HCT116 (cell line): Measurements from ENCODE around the gene YPEL3.

Experiments used
- CBX3 ChIP-seq: IDR thresholded peaks from 2 replicates; pipeline ENCODE4 v1.6.1; 2012; ENCODE audit warnings: low read depth
- ELF1 ChIP-seq: IDR thresholded peaks from 2 replicates; pipeline ENCODE4 v1.6.1; 2012; ENCODE audit warnings: low read depth, borderline replicate concordance
- EZH2 ChIP-seq: fragments of 200-600 bp; sonication (generic); IDR thresholded peaks from 2 replicates; pipeline ENCODE4 v1.6.1; 2017; ENCODE audit warnings: antibody characterized with exemption, mixed run types
- POLR2A ChIP-seq: IDR thresholded peaks from 2 replicates; pipeline ENCODE4 v1.7.0; 2011; ENCODE audit warnings: borderline replicate concordance; ENCODE audit not compliant: insufficient read depth, insufficient read length; ENCODE audit errors: extremely low read depth
- POLR2AphosphoS5 ChIP-seq: IDR thresholded peaks from 2 replicates; pipeline ENCODE4 v1.6.1; 2011; ENCODE audit warnings: mild to moderate bottlenecking, low read depth, low read length, moderate library complexity
- RAD21 ChIP-seq: IDR thresholded peaks from 2 replicates; pipeline ENCODE4 v1.6.1; 2012; ENCODE audit warnings: low read depth, mild to moderate bottlenecking
- SIN3A ChIP-seq: IDR thresholded peaks from 2 replicates; pipeline ENCODE4 v1.6.1; 2012; ENCODE audit warnings: low read depth
- SP1 ChIP-seq: IDR thresholded peaks from 2 replicates; pipeline ENCODE4 v1.6.1; 2012; ENCODE audit warnings: low read depth
- TCF7L2 ChIP-seq: IDR thresholded peaks from 2 replicates; pipeline ENCODE4 v1.7.0; 2011; ENCODE audit warnings: borderline replicate concordance, inconsistent platforms; ENCODE audit not compliant: insufficient read depth, insufficient read length; ENCODE audit errors: extremely low read depth
- YY1 ChIP-seq: IDR thresholded peaks from 2 replicates; pipeline ENCODE4 v1.6.1; 2011; ENCODE audit warnings: low read length, low read depth, moderate library complexity, mild to moderate bottlenecking; ENCODE audit not compliant: insufficient replicate concordance; ENCODE audit errors: extremely low read depth
- ZNF274 ChIP-seq: fragments of 200-500 bp; sonication (Bioruptor generic); IDR thresholded peaks from 2 replicates; pipeline ENCODE4 v1.6.1; 2014; ENCODE audit warnings: mild to moderate bottlenecking, low read depth, low read length, inconsistent platforms
- TF ChIP-seq, protein P1 (sequence below), 3 experiments: fragments of 200-600 bp in 1 of 3; sonication (generic) in 1 of 3; IDR thresholded peaks in 2 of 3; conservative IDR thresholded peaks in 1 of 3; 2 replicates each; pipeline ENCODE4 v1.5.1; 2012 to 2017; ENCODE audit warnings: low read depth in 2 of 3, low read length in 2 of 3, antibody characterized with exemption in 1 of 3, borderline replicate concordance in 1 of 3, control low read depth in 1 of 3, mild to moderate bottlenecking in 1 of 3, mixed read lengths in 1 of 3, mixed run types in 1 of 3, moderate library complexity in 1 of 3; ENCODE audit not compliant: insufficient read depth in 1 of 3
- TF ChIP-seq, protein P2 (sequence below): IDR thresholded peaks from 2 replicates; pipeline ENCODE4 v1.6.1; 2012
- TF ChIP-seq, protein P3 (sequence below): IDR thresholded peaks from 2 replicates; pipeline ENCODE4 v1.6.1; 2012; ENCODE audit warnings: low read depth

DNA sequence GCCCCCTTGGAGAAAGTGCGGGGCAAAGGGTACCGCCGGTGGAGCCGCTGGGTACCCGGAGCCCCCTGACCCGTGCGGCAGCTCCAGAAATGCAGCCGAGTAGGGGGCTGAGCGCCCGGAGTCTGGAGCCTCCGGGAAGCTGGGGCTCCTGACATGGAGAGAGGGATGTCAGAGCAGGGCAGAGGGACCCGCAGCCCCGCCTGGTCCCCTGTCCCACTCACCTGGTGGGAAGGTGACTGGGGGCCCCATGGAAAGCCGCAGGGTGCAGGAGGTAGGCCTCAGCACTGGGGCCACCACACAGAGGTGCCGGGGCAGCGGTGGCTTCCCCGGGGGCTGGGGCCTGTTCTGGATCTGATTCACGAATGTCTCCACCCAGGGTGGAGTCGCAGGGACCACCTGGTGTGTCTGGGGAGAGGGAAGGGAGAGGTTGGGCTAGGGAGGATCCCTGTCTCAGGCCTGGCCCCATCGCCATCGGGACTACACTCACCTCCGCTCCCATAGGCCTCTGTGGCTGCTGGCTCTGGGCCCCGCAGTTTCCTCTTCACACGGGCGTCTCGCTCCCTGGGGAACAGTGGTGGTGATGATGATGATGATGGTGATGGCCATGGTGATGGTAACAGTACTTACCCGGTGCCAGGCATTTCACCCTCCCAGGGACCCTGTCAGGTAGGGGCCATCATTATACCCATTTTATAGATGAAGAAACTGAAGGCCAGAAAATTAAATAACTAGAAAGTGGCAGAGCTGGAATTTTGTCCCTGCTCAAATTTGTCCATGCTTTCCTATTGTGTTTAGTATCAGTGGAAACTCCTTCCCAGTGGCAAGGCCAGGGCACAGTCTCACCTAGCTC is 9.5 kb downstream of the YPEL3 start:
- no peak for TF ChIP-seq EZH2
- TF ChIP-seq POLR2A: no peak
- TF ChIP-seq, protein P1, sequence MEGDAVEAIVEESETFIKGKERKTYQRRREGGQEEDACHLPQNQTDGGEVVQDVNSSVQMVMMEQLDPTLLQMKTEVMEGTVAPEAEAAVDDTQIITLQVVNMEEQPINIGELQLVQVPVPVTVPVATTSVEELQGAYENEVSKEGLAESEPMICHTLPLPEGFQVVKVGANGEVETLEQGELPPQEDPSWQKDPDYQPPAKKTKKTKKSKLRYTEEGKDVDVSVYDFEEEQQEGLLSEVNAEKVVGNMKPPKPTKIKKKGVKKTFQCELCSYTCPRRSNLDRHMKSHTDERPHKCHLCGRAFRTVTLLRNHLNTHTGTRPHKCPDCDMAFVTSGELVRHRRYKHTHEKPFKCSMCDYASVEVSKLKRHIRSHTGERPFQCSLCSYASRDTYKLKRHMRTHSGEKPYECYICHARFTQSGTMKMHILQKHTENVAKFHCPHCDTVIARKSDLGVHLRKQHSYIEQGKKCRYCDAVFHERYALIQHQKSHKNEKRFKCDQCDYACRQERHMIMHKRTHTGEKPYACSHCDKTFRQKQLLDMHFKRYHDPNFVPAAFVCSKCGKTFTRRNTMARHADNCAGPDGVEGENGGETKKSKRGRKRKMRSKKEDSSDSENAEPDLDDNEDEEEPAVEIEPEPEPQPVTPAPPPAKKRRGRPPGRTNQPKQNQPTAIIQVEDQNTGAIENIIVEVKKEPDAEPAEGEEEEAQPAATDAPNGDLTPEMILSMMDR (IDR thresholded peaks at IDR 0.05 in 2 of 3, conservative IDR thresholded peaks at IDR 0.05 in 1 of 3; ENCODE audit: borderline replicate concordance in 1 of 3, insufficient read depth in 1 of 3, low read depth in 2 of 3, low read length in 2 of 3): no peak
- TF ChIP-seq RAD21: no peak
- TF ChIP-seq, protein P2, sequence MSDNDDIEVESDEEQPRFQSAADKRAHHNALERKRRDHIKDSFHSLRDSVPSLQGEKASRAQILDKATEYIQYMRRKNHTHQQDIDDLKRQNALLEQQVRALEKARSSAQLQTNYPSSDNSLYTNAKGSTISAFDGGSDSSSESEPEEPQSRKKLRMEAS: no peak
- TF ChIP-seq SP1: no peak
- TF ChIP-seq, protein P3, sequence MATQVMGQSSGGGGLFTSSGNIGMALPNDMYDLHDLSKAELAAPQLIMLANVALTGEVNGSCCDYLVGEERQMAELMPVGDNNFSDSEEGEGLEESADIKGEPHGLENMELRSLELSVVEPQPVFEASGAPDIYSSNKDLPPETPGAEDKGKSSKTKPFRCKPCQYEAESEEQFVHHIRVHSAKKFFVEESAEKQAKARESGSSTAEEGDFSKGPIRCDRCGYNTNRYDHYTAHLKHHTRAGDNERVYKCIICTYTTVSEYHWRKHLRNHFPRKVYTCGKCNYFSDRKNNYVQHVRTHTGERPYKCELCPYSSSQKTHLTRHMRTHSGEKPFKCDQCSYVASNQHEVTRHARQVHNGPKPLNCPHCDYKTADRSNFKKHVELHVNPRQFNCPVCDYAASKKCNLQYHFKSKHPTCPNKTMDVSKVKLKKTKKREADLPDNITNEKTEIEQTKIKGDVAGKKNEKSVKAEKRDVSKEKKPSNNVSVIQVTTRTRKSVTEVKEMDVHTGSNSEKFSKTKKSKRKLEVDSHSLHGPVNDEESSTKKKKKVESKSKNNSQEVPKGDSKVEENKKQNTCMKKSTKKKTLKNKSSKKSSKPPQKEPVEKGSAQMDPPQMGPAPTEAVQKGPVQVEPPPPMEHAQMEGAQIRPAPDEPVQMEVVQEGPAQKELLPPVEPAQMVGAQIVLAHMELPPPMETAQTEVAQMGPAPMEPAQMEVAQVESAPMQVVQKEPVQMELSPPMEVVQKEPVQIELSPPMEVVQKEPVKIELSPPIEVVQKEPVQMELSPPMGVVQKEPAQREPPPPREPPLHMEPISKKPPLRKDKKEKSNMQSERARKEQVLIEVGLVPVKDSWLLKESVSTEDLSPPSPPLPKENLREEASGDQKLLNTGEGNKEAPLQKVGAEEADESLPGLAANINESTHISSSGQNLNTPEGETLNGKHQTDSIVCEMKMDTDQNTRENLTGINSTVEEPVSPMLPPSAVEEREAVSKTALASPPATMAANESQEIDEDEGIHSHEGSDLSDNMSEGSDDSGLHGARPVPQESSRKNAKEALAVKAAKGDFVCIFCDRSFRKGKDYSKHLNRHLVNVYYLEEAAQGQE: no peak
- no peak for TF ChIP-seq TCF7L2
- TF ChIP-seq ELF1: no peak
- TF ChIP-seq YY1: no peak
- TF ChIP-seq CBX3: no peak
- no peak for TF ChIP-seq POLR2AphosphoS5
- TF ChIP-seq SIN3A: no peak
- TF ChIP-seq ZNF274: no peak
